Neural cell (in vitro differentiated cells): ENCODE results near the gene CAMK2D.

Source experiments
- CTCF ChIP-seq: fragments of 450-650 bp; IDR thresholded peaks from 2 replicates; pipeline ENCODE4 v1.5.1; 2014; ENCODE audit warnings: antibody characterized with exemption, mild to moderate bottlenecking, moderate library complexity; ENCODE audit not compliant: poor library complexity, severe bottlenecking
- EP300 ChIP-seq: fragments of 450-650 bp; conservative IDR thresholded peaks from 2 replicates; pipeline ENCODE4 v1.6.1; 2014; ENCODE audit warnings: antibody characterized with exemption, mild to moderate bottlenecking, moderate library complexity; ENCODE audit not compliant: poor library complexity, severe bottlenecking
- EZH2 ChIP-seq: fragments of 200-600, 300-800 bp; shearing (Covaris generic), sonication (generic); IDR thresholded peaks from 2 replicates; pipeline ENCODE4 v1.6.1; 2014; ENCODE audit warnings: antibody characterized with exemption, low read length, borderline replicate concordance, mild to moderate bottlenecking; ENCODE audit not compliant: insufficient read depth, poor library complexity, severe bottlenecking
- POLR2AphosphoS5 ChIP-seq: IDR thresholded peaks from 2 replicates; pipeline ENCODE4 v1.6.1; 2012
- RAD21 ChIP-seq: fragments of 450-650 bp; conservative IDR thresholded peaks from 2 replicates; pipeline ENCODE4 v1.6.1; 2014; ENCODE audit warnings: antibody characterized with exemption, mild to moderate bottlenecking, moderate library complexity
- TAF1 ChIP-seq: IDR thresholded peaks from 2 replicates; pipeline ENCODE4 v1.6.1; 2012; ENCODE audit warnings: low read depth

GRCh38 chr4:113478032-113478431 is 283.5 kb downstream of the CAMK2D start:
- TF ChIP-seq EP300 (no peak), POLR2AphosphoS5 (no peak), TAF1 (no peak), EZH2 (no peak), CTCF (no peak), RAD21 (no peak)
